Activated naive CD8-positive, alpha-beta T cell treated with anti-CD3 and anti-CD28 coated beads, Interleukin-2, amount 10 ng/mL, durations not matched to agents 7 days and 5 days (primary cell): Measurements from ENCODE around the gene DCAKD. TPM values are rescaled to one million over a fixed set of nuclear protein-coding genes. Genes with fewer than 3 reads are reported as not detected.

Experiments
- ATAC-seq: fragments of 150-1000 bp; cut with Tn5 transposase; one replicate; pipeline ENCODE4 v1.10.0; 2021; ENCODE audit warnings: low read depth, moderate library complexity
- POLR2A ChIA-PET: fragments of 350-600 bp; sonication (Branson Sonifier 250); formaldehyde crosslinking; loops from one replicate; lab custom pipeline; 2021; ENCODE audit warnings: antibody characterized with exemption; lab: Charles Lee
- DNase-seq: peaks from one replicate; pipeline ENCODE4 v3.0.0; 2021
- H3K27ac Mint-ChIP-seq: one replicate; pipeline ENCODE4 v1.8.0; 2022; ENCODE audit warnings: mild to moderate bottlenecking, mixed read lengths
- H3K27me3 Mint-ChIP-seq: one replicate; pipeline ENCODE4 v1.8.0; 2022; ENCODE audit warnings: mild to moderate bottlenecking, moderate library complexity, mixed read lengths
- H3K36me3 Mint-ChIP-seq: one replicate; pipeline ENCODE4 v1.8.0; 2021; ENCODE audit warnings: mild to moderate bottlenecking, mixed read lengths
- H3K4me1 Mint-ChIP-seq: one replicate; pipeline ENCODE4 v1.8.0; 2021; ENCODE audit warnings: mixed read lengths
- H3K4me3 Mint-ChIP-seq: one replicate; pipeline ENCODE4 v1.8.0; 2022; ENCODE audit warnings: mild to moderate bottlenecking, moderate library complexity, mixed read lengths
- H3K9me3 Mint-ChIP-seq: one replicate; pipeline ENCODE4 v1.8.0; 2021; ENCODE audit warnings: mixed read lengths
- total RNA-seq, 2 experiments: library from RNA; stranded (reverse); gene quantifications; one replicate each; pipeline ENCODE4 v1.2.3, GENCODE V29; 2021

Gene DCAKD
- total RNA-seq, 2 experiments from 2014 or later, result 35.5 TPM

DNA sequence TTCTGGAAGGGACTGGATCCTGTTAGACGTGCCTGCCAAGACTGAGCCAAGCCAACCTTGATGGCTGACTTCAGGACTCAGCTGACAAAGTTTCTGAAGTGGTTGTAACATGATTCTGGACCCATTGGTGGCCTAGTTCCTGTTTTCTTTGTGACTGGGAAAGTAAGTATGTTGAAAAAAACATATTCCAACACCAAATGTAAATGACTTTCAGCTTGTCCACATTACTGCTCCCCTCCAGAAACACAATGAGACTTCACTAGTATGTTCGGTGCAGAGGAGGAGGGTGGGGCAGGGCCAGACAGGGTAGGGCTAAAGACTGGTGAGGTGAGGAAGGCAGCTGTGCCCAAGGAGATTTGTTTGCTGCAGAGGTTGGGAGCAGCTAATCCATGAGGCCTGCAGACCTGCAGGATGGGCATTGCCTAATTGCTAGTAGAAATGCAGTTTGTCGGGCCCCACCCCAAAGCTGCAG lies 36.1 kb upstream of the DCAKD start:
- H3K27ac Mint-ChIP-seq, result peak overlapping the region; percentile 18
- H3K27me3 Mint-ChIP-seq, result no peaks in the 10 kb centered on the region
- no peak overlapping the region for H3K4me3 Mint-ChIP-seq
- no peak for ATAC-seq
- POLR2A ChIA-PET, result interaction anchor here (1.1 to 1.7 kb wide), 2 partner anchors 26 to 189 kb away, joined by 4 read pairs; partner anchors contain the start of gene NMT1
- H3K36me3 Mint-ChIP-seq, result peaks cover 9% of the 10 kb centered on the region
- peaks cover 4% of the 10 kb centered on the region for H3K4me1 Mint-ChIP-seq
- no peak for DNase-seq
- H3K9me3 Mint-ChIP-seq, result no peaks in the 10 kb centered on the region

DNA sequence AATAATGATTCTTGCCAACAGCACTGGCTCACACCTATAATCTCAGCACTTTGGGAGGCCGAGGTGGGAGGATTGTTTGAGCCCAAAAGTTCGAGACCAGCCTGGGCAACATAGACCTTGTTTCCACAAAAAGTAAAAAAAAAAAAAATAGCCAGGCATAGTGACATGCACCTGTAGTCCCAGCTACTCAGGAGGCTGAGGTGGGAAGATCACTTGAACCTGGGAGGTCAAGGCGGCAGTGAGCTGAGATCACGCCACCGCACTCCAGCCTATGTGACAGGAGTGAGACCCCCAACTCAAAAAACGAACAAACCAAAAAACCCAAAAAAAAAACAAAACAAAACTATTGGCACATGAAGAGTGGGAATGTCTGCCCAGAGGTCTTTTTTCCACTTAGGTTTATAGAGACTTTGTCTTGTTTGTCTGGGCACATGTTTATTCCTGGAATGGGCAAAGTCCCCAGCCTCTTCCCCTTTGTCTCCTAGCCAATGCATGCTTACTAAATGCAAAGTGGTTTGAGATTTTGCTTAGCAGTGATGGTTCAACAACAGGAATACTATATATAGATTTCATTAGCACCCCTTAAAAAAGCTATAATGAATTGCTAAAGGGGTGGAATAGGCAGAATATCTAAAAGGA lies 35.6 kb upstream of the DCAKD start:
- H3K27me3 Mint-ChIP-seq, result no peaks in the 10 kb centered on the region
- no peak overlapping the region for H3K27ac Mint-ChIP-seq
- peaks cover 4% of the 10 kb centered on the region for H3K4me1 Mint-ChIP-seq
- no peaks in the 10 kb centered on the region for H3K9me3 Mint-ChIP-seq
- ATAC-seq, result no peak
- DNase-seq, result no peak
- no peak overlapping the region for H3K4me3 Mint-ChIP-seq
- POLR2A ChIA-PET, result no interaction called here
- peaks cover 8% of the 10 kb centered on the region for H3K36me3 Mint-ChIP-seq

DNA sequence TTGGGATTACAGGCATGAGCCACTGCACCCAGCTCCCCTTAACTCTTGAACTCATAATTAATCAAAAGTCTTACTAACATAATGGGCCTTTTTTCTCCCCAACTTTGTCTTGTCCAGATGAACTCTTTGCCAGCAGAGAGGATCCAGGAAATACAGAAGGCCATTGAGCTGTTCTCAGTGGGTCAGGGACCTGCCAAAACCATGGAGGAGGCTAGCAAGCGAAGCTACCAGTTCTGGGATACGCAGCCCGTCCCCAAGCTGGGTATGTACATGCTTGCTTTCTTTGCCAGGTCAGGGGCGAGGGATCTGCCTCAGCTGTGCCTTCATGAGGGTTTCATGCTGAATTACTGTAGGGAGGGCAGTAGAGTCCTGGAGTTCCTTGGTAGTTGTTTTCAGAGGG lies 35.0 kb upstream of the DCAKD start:
- Mint-ChIP-seq H3K27ac (no peak overlapping the region), H3K36me3 (peaks cover 13% of the 10 kb centered on the region), H3K4me3 (no peak overlapping the region), H3K4me1 (peaks cover 4% of the 10 kb centered on the region), H3K9me3 (no peaks in the 10 kb centered on the region), H3K27me3 (no peaks in the 10 kb centered on the region)
- POLR2A ChIA-PET, result no interaction called here
- ATAC-seq (no peak), DNase-seq (no peak)

DNA sequence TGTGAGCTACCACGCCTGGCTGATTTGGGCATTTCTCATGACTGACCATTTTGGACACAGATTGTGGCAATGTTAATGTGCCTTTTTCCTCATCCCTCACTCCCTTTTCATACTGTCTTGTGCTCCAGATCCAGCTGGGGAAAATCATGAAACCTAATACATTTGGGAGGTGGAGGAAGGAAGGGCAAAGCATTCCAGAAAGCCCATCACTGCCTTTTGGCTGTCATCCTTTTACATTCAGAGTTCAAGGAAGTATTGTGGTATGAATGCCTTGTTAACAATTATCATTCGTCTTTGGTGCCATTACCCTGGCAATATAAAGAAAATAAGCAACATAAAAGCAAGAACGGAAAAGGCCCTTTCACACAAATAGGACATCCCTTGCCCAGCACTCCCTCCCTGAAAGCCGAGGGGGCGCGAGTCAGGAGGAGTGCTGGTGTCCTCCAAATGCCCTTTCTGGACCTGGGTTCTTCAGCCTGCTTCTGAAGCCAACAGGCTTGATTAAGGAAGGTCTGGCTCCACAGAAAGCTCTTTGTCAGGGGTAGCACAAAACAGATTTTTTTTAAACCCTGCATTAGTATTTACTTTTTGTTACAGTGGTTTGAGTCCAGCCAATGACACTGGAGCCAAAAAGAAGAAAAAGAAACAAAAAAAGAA lies 29.7 kb upstream of the DCAKD start:
- Mint-ChIP-seq H3K36me3 (peaks cover 19% of the 10 kb centered on the region), H3K4me3 (no peak overlapping the region), H3K27me3 (no peaks in the 10 kb centered on the region), H3K4me1 (peaks cover 11% of the 10 kb centered on the region), H3K9me3 (no peaks in the 10 kb centered on the region), H3K27ac (no peak overlapping the region)
- DNase-seq (no peak), ATAC-seq (no peak)
- POLR2A ChIA-PET, result interaction anchor here (1.2 kb wide), 1 partner anchor 10 kb away, joined by 3 read pairs; no protein-coding TSS in a partner anchor

DNA sequence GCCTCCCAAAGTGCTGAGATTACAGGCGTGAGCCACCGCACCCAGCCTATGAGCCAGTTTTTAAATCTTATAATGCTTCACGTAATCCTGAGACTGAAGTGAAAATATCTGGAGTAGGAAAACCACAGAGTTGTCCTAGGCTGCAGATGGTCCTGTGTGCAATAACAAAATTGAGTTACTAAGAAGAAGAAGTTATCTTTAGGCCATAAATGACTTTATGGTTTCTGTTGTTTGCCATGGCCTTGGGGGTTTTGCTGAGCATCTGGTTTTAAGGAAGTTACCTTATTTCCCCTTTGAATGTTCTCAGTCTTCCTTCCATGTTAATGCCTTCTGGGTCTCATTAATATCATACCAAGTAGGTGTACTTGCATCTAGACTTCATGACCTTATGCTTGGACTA lies 26.2 kb upstream of the DCAKD start:
- Mint-ChIP-seq H3K27ac (no peak overlapping the region), H3K36me3 (peaks cover 30% of the 10 kb centered on the region), H3K4me3 (no peak overlapping the region), H3K27me3 (no peaks in the 10 kb centered on the region), H3K9me3 (no peaks in the 10 kb centered on the region), H3K4me1 (peaks cover 16% of the 10 kb centered on the region)
- DNase-seq, result no peak
- POLR2A ChIA-PET, result no interaction called here
- no peak for ATAC-seq

DNA sequence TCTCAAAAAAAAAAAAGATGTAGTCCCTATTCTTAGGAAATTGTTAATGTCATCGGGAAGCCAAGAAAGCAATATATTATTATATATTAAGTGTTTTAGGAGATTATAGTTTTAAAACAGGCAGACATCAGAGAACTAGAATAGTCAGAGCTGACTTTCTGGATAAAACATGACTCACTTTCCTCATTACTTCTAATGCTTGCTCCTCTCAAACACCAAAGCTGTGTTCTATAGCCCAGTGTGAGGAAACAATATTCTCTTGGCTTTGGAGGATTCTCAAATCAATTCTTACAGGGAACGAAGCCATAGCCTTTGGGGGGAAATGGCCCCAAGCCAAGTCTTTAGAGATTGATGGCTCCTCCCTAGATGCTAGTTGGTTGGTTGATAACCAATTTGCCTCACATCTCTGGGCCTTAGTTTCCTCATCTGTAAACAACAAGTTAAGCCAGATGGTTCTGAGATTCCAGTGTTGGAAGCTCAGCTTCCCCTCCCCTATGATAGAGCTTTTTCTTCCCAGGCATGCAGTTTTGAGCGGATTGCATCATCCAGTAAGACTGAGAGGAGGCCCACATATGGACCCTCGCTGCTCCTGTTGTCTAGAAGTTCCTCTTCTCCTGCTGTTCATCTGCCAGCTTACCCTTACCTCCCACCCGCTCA lies 22.1 kb upstream of the DCAKD start:
- Mint-ChIP-seq H3K4me1 (peaks cover 18% of the 10 kb centered on the region), H3K27ac (peak overlapping the region; percentile 25), H3K36me3 (peaks cover 17% of the 10 kb centered on the region), H3K9me3 (no peaks in the 10 kb centered on the region), H3K27me3 (no peaks in the 10 kb centered on the region), H3K4me3 (no peak overlapping the region)
- no peak for DNase-seq
- POLR2A ChIA-PET, result interaction anchor here (0.7 to 1.5 kb wide), 2 partner anchors 12 to 35 kb away, joined by 4 to 6 read pairs; partner anchors contain the start of gene NMT1
- no peak for ATAC-seq

DNA sequence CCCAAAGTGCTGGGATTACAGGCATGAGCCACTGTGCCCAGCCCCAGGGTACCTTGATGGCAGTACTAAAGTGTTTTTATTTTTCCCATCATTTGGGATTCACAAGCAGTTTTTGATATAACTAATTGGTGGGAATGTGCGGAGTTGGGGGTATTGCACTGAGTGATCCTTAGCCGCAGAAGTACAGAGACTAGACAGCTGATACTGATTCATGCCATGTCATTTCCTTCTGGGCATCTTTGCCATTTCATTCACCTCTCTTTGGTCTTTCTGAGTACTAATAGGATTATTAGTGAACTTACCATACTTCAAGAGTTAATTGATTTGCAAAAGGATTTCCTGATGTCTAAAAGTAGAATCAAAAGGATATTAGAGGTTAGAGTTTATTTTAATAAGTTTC lies 19.4 kb upstream of the DCAKD start:
- Mint-ChIP-seq H3K4me3 (no peak overlapping the region), H3K36me3 (peaks cover 24% of the 10 kb centered on the region), H3K27ac (no peak overlapping the region), H3K4me1 (peaks cover 21% of the 10 kb centered on the region), H3K27me3 (no peaks in the 10 kb centered on the region), H3K9me3 (no peaks in the 10 kb centered on the region)
- POLR2A ChIA-PET, result no interaction called here
- no peak for DNase-seq
- no peak for ATAC-seq

DNA sequence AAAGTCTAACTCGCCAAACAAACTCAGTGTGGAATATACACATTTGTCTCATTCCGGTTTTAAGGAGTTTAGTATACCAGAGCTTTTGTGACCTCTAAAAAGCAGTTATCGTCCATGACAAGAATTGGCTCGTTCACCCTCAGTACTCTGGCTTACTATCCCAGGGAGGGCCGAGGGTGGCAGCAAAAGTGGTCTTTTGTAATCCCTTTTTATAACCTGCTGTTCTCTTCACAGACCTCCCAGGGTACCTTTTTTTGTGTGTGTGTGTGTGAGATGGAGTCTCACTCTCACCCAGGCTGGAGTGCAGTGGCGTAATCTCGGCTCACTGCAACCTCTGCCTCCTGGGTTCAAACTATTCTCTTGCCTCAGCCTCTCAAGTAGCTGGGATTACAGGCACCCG lies 18.6 kb upstream of the DCAKD start:
- H3K4me1 Mint-ChIP-seq, result peaks cover 21% of the 10 kb centered on the region
- no peaks in the 10 kb centered on the region for H3K9me3 Mint-ChIP-seq
- no peak overlapping the region for H3K27ac Mint-ChIP-seq
- DNase-seq (no peak), ATAC-seq (no peak)
- peaks cover 24% of the 10 kb centered on the region for H3K36me3 Mint-ChIP-seq
- no peak overlapping the region for H3K4me3 Mint-ChIP-seq
- POLR2A ChIA-PET, result no interaction called here
- no peaks in the 10 kb centered on the region for H3K27me3 Mint-ChIP-seq

DNA sequence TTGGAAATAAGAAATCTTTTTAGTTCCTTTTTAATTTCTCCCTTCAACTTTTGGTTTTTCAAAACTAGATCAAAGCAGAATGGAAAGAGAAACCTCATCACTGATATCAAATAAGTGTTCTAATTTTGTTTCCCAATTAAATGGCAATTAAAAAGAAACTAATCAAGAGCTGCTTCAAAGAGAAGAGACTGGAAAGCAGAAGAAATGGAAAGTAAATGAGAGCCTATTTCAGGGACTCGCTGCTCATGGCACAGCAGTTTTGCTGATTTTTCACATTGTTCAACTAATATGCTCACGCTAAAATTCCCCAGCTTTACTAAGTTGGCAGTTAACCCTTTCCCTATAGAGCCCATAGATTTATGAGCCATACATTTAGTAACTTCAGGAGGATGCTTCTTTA lies 16.2 kb upstream of the DCAKD start:
- Mint-ChIP-seq H3K36me3 (peaks cover 22% of the 10 kb centered on the region), H3K27me3 (no peaks in the 10 kb centered on the region), H3K9me3 (no peaks in the 10 kb centered on the region), H3K4me1 (peaks cover 30% of the 10 kb centered on the region), H3K4me3 (no peak overlapping the region), H3K27ac (no peak overlapping the region)
- DNase-seq, result no peak
- POLR2A ChIA-PET, result no interaction called here
- no peak for ATAC-seq

DNA sequence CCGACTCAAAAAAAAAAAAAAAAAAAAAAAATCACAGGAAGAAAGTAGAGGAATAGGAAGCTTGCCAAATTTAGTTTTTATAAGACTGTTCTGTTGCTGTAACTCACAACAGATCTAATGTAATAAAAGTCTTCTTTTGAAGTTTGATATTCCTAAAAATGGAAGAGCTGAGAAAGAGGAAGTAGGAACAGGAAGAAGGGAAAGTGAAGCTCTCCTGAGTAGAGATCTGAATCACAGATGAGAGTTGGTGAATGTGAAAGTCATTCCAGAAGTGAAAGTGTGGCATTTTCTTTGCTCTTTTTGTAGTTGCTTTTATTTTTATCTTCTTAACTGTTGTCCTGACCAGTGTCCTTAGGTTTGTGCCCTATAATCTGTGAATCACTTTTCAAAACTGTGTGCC lies 11.8 kb upstream of the DCAKD start:
- Mint-ChIP-seq H3K4me3 (peak overlapping the region; percentile 100), H3K27me3 (no peaks in the 10 kb centered on the region), H3K4me1 (peaks cover 50% of the 10 kb centered on the region), H3K27ac (peak overlapping the region; percentile 70), H3K9me3 (no peaks in the 10 kb centered on the region), H3K36me3 (peaks cover 20% of the 10 kb centered on the region)
- POLR2A ChIA-PET, result interaction anchor here (4.3 kb wide), 1 partner anchor 12 kb away, joined by 64 read pairs; the partner anchor contains the start of gene DCAKD
- DNase-seq, result no peak
- no peak for ATAC-seq

DNA sequence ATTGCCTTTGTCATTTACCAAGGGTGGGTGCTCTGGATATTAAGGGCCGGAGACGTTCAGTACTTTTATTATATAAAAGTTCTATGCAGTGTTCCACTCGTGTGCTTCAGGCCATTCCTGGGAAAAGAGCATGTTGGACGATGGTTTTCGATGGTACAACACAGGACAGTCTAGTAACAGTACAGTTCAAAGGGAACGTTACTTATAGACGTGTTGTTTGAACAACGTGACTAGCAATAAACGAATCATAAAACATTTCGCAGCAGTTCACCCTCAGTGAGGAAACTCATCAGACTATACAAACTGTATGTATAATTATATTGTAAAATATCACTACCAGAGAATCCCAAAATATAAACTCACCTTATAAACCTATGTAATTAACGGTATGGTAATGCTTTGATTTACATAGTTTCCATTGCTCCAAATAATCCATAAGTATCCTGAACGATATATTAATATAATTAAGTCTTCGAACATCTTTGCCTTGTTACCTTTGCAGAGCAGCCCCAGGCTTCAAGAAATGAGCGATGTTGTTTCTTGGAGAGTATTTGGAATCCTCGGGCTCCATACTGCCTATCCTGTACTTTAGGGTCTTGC lies 10.3 kb upstream of the DCAKD start:
- Mint-ChIP-seq H3K36me3 (peaks cover 9% of the 10 kb centered on the region), H3K27me3 (no peaks in the 10 kb centered on the region), H3K4me1 (peaks cover 38% of the 10 kb centered on the region), H3K4me3 (peak overlapping the region; percentile 100), H3K27ac (peak overlapping the region; percentile 100), H3K9me3 (no peaks in the 10 kb centered on the region)
- DNase-seq (no peak), ATAC-seq (no peak)
- POLR2A ChIA-PET, result interaction anchor here (1.0 to 4.3 kb wide), 12 partner anchors 10 to 255 kb away, joined by 3 to 64 read pairs (median 4); partner anchors contain the start of genes DCAKD, EFTUD2 and MAP3K14

DNA sequence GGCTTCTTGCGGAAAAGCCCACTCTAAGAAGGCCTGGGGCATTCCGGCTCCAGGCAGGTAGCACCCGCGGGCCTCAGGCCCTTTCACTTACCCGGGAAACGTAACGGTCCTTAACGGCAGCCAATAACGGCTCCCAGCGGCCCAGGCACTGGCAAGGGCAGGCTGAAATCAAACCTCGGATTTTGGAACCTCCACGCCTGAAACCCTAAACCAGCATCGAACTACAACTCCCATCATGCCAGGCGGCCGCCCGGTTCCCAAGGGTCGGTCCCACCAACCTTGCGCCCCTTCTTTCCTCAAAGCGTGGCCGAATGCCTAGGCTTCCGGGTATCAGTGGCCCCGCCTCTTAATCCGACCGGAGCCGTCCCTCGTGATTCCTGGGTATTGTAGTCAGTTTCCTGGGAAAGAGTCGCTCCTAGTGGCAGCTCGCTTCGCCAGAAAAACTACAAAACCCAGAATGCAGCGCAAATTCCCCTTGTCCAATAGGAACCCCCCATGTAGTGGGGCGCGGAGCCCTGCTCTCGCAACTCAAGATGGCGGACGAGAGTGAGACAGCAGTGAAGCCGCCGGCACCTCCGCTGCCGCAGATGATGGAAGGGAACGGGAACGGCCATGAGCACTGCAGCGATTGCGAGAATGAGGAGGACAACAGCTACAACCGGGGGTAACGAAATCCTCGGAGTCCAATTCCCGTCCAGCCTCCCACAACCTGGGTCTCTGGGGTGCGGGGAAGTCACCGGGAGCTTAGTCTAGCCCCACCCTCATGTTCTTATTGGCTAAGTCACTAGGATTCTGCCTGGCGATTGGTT lies 9.6 kb upstream of the DCAKD start, which contains the start of gene NMT1:
NMT1 (plus strand) TSS at position 521 of the 809 bp plus-strand sequence; CDS start at position 534, 13 bp downstream.
- H3K4me1 Mint-ChIP-seq, result peaks cover 36% of the 10 kb centered on the region
- peak within 1 kb of the TSS; percentile 100 for H3K27ac Mint-ChIP-seq
- peaks cover 9% of the 10 kb centered on the region for H3K36me3 Mint-ChIP-seq
- ATAC-seq, result peak; percentile 91
- no peaks in the 10 kb centered on the region for H3K9me3 Mint-ChIP-seq
- no peaks in the 10 kb centered on the region for H3K27me3 Mint-ChIP-seq
- peak; percentile 89 for DNase-seq
- POLR2A ChIA-PET, result interaction anchor here (0.5 to 4.3 kb wide), 16 partner anchors 10 to 1922 kb away, joined by 3 to 64 read pairs (median 4); partner anchors contain the start of genes DCAKD, EFTUD2 and MAP3K14
- H3K4me3 Mint-ChIP-seq, result peak within 1 kb of the TSS; percentile 100
